SK-N-SH treated with all-trans-retinoic acid at 6 μM for 48 hours (cell line): ENCODE results near the gene RPUSD3.

Source experiments
- ARNTL ChIP-seq: fragments of 450-650 bp; formaldehyde crosslinking; IDR thresholded peaks from 2 replicates; pipeline ENCODE4 v1.5.0; 2020; ENCODE audit warnings: low read depth, mild to moderate bottlenecking, moderate library complexity, borderline replicate concordance
- BACH2 ChIP-seq: fragments of 250-450 bp; sonication (Bioruptor Pico); IDR thresholded peaks from 2 replicates; pipeline ENCODE4 v1.9.0; 2021; ENCODE audit warnings: mild to moderate bottlenecking, borderline replicate concordance
- CSDC2 ChIP-seq: fragments of 250-450 bp; sonication (Bioruptor Pico); IDR thresholded peaks from 2 replicates; pipeline ENCODE4 v1.5.0; 2020; ENCODE audit warnings: mild to moderate bottlenecking, moderate library complexity
- OSR1 ChIP-seq: fragments of 250-450 bp; sonication (Bioruptor Pico); IDR thresholded peaks from 2 replicates; pipeline ENCODE4 v1.8.0; 2022; ENCODE audit warnings: moderate library complexity, mild to moderate bottlenecking, inconsistent platforms
- RARB ChIP-seq: fragments of 250-450 bp; sonication (Bioruptor Pico); IDR thresholded peaks from 2 replicates; pipeline ENCODE4 v1.8.0; 2021; ENCODE audit warnings: mild to moderate bottlenecking, moderate library complexity
- SNAI2 ChIP-seq: fragments of 250-450 bp; sonication (Bioruptor Pico); IDR thresholded peaks from 2 replicates; pipeline ENCODE4 v1.5.0; 2020; ENCODE audit warnings: mild to moderate bottlenecking, moderate library complexity
- TCF4 ChIP-seq: fragments of 250-450 bp; sonication (Bioruptor Pico); IDR thresholded peaks from 2 replicates; pipeline ENCODE4 v1.8.0; 2021; ENCODE audit warnings: mild to moderate bottlenecking, moderate library complexity, borderline replicate concordance
- TOX ChIP-seq: fragments of 250-450 bp; sonication (Bioruptor Pico); IDR thresholded peaks from 2 replicates; pipeline ENCODE4 v1.8.0; 2021; ENCODE audit warnings: mild to moderate bottlenecking, moderate library complexity, borderline replicate concordance
- ZC3H10 ChIP-seq: fragments of 250-450 bp; sonication (Bioruptor Pico); IDR thresholded peaks from 2 replicates; pipeline ENCODE4 v1.5.1; 2021; ENCODE audit warnings: mild to moderate bottlenecking, moderate library complexity
- ZFP3 ChIP-seq: fragments of 250-450 bp; sonication (Bioruptor Pico); IDR thresholded peaks from 2 replicates; pipeline ENCODE4 v1.5.0; 2020; ENCODE audit warnings: mild to moderate bottlenecking, moderate library complexity
- ZNF70 ChIP-seq: fragments of 450-650 bp; formaldehyde crosslinking; IDR thresholded peaks from 2 replicates; pipeline ENCODE4 v1.5.0; 2020; ENCODE audit warnings: mild to moderate bottlenecking, moderate library complexity
- ZNF8 ChIP-seq: fragments of 450-650 bp; formaldehyde crosslinking; IDR thresholded peaks from 2 replicates; pipeline ENCODE4 v1.5.0; 2020; ENCODE audit warnings: mild to moderate bottlenecking, moderate library complexity
- TF ChIP-seq, protein P1 (sequence below): fragments of 250-450 bp; sonication (Bioruptor Pico); IDR thresholded peaks from 2 replicates; pipeline ENCODE4 v1.8.0; 2020; ENCODE audit warnings: mild to moderate bottlenecking, moderate library complexity, borderline replicate concordance

DNA sequence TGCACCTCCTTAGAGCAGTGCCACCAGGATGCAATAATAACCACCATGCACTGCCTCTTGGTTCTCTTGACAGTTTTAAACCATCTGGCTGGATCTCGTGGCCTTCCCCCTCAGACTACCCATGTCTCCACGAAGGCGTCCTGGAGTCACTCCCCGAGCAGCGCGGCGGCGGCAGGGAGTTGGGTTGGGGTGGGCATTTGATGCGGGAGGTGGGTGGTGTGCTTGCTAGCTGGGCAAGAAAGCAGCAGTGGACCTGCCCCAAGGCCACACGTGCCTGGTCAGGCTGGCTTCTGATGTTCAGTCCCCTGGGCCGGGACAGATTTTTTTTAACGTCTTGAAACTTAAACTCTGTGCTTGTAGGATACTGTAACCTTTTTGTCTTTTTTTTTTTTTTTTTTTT is 37.7 kb downstream of the RPUSD3 start:
- no peak for TF ChIP-seq OSR1 (CRISPR knock-in tag)
- TF ChIP-seq BACH2: no peak
- no peak for TF ChIP-seq ARNTL (CRISPR knock-in tag)
- TF ChIP-seq CSDC2: no peak
- TF ChIP-seq TOX (CRISPR knock-in tag): no peak
- TF ChIP-seq SNAI2 (CRISPR knock-in tag): no peak
- TF ChIP-seq, protein P1, sequence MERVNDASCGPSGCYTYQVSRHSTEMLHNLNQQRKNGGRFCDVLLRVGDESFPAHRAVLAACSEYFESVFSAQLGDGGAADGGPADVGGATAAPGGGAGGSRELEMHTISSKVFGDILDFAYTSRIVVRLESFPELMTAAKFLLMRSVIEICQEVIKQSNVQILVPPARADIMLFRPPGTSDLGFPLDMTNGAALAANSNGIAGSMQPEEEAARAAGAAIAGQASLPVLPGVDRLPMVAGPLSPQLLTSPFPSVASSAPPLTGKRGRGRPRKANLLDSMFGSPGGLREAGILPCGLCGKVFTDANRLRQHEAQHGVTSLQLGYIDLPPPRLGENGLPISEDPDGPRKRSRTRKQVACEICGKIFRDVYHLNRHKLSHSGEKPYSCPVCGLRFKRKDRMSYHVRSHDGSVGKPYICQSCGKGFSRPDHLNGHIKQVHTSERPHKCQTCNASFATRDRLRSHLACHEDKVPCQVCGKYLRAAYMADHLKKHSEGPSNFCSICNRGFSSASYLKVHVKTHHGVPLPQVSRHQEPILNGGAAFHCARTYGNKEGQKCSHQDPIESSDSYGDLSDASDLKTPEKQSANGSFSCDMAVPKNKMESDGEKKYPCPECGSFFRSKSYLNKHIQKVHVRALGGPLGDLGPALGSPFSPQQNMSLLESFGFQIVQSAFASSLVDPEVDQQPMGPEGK: no peak
- TF ChIP-seq ZFP3 (CRISPR knock-in tag): no peak
- TF ChIP-seq ZC3H10 (CRISPR knock-in tag): no peak
- no peak for TF ChIP-seq TCF4
- no peak for TF ChIP-seq ZNF70 (CRISPR knock-in tag)
- no peak for TF ChIP-seq ZNF8 (CRISPR knock-in tag)
- TF ChIP-seq RARB: no peak
